Suprapubic skin (tissue), 4 donors: ENCODE measurements around the gene MAGI1. TPM values are rescaled to one million over a fixed set of nuclear protein-coding genes. Genes with fewer than 3 reads are reported as not detected.

Experiments used
- DNase-seq, 2 donors: peaks; one replicate each; pipeline ENCODE4 v3.0.0-alpha.2; 2019; ENCODE audit warnings: low spot score in 2 of 2
- H3K27ac ChIP-seq: fragments of 200-600 bp; sonication (generic); one replicate; pipeline ENCODE4 v1.5.1; 2019
- H3K27me3 ChIP-seq: fragments of 200-600 bp; sonication (generic); one replicate; pipeline ENCODE4 v1.5.1; 2019
- H3K36me3 ChIP-seq: fragments of 200-600 bp; sonication (generic); one replicate; pipeline ENCODE4 v1.5.1; 2019
- H3K4me1 ChIP-seq: fragments of 200-600 bp; sonication (generic); one replicate; pipeline ENCODE4 v1.5.1; 2019
- H3K4me3 ChIP-seq: fragments of 200-600 bp; sonication (generic); one replicate; pipeline ENCODE4 v1.5.1; 2019; ENCODE audit warnings: mild to moderate bottlenecking
- H3K9me3 ChIP-seq: fragments of 200-600 bp; sonication (generic); one replicate; pipeline ENCODE4 v1.5.1; 2019
- EP300 ChIP-seq: sonication (generic); formaldehyde crosslinking; IDR thresholded peaks from one replicate; pipeline ENCODE4 v1.6.1; 2017; ENCODE audit warnings: antibody characterized with exemption
- POLR2A ChIP-seq, 2 donors: fragments of 450-650 bp; IDR thresholded peaks; one replicate each; pipeline ENCODE4 v1.6.1; 2017; ENCODE audit warnings: antibody characterized with exemption in 2 of 2, mild to moderate bottlenecking in 2 of 2, moderate library complexity in 2 of 2
- POLR2AphosphoS5 ChIP-seq, 3 donors: sonication (generic); formaldehyde crosslinking; IDR thresholded peaks; one replicate each; pipeline ENCODE4 v1.6.1; 2017; ENCODE audit warnings: antibody characterized with exemption in 3 of 3
- WGBS: methylation state at CpG from one replicate; pipeline ENCODE4 v1.1.5; 2018; 5-methylcytosine and 5-hydroxymethylcytosine counted together
- total RNA-seq, 4 donors: library from RNA; depleted of rRNA; stranded (reverse); fragments of >200 nt; gene quantifications; one replicate each; pipeline ENCODE4 v1.1.0, GENCODE V29; 2016
- TF ChIP-seq, protein P1 (sequence below), 2 donors: fragments of 200-600 bp in 1 of 2; fragments of 450-650 bp in 1 of 2; sonication (generic) in 1 of 2; IDR thresholded peaks; one replicate each; pipeline ENCODE4 v1.5.1; 2016 to 2019; ENCODE audit warnings: antibody characterized with exemption in 2 of 2, mild to moderate bottlenecking in 1 of 2, moderate library complexity in 1 of 2

Gene MAGI1
- total RNA-seq, 4 donors from 2014 or later, result 37.9 to 71.5 (median 48.6) TPM

DNA sequence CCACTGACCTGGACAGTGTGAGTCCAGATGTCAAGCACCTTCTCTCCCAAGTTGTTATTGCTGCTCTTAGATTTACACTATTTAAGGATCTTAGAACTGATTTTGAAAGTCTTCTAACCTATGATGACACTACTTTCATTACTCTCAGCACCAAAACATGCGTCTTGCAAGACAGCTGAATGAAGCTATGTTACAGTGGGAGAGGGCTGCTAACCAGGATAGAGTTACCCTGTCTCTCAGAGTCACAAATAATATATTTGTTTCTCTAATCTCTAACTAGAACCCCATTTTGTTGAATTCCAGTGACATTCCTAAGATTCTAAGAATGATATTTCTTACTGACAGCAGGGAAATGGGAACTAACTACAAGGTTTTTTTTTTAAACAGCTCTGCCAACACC lies 455.5 kb downstream of the MAGI1 start:
- no peak for TF ChIP-seq EP300
- TF ChIP-seq, protein P1, sequence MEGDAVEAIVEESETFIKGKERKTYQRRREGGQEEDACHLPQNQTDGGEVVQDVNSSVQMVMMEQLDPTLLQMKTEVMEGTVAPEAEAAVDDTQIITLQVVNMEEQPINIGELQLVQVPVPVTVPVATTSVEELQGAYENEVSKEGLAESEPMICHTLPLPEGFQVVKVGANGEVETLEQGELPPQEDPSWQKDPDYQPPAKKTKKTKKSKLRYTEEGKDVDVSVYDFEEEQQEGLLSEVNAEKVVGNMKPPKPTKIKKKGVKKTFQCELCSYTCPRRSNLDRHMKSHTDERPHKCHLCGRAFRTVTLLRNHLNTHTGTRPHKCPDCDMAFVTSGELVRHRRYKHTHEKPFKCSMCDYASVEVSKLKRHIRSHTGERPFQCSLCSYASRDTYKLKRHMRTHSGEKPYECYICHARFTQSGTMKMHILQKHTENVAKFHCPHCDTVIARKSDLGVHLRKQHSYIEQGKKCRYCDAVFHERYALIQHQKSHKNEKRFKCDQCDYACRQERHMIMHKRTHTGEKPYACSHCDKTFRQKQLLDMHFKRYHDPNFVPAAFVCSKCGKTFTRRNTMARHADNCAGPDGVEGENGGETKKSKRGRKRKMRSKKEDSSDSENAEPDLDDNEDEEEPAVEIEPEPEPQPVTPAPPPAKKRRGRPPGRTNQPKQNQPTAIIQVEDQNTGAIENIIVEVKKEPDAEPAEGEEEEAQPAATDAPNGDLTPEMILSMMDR (IDR thresholded peaks at IDR 0.05), result no peak
- no peak for TF ChIP-seq POLR2AphosphoS5 (IDR thresholded peaks at IDR 0.05)
- TF ChIP-seq POLR2A (IDR thresholded peaks at IDR 0.05), result no peak
- no peaks in the 10 kb centered on the region for H3K9me3 ChIP-seq
- no peak overlapping the region for H3K27ac ChIP-seq
- 100% methylated on average over 1 of the region's 1 CpG for WGBS
- no peaks in the 10 kb centered on the region for H3K4me1 ChIP-seq
- no peaks in the 10 kb centered on the region for H3K36me3 ChIP-seq
- no peaks in the 10 kb centered on the region for H3K27me3 ChIP-seq
- DNase-seq, result no peak
- no peak overlapping the region for H3K4me3 ChIP-seq

DNA sequence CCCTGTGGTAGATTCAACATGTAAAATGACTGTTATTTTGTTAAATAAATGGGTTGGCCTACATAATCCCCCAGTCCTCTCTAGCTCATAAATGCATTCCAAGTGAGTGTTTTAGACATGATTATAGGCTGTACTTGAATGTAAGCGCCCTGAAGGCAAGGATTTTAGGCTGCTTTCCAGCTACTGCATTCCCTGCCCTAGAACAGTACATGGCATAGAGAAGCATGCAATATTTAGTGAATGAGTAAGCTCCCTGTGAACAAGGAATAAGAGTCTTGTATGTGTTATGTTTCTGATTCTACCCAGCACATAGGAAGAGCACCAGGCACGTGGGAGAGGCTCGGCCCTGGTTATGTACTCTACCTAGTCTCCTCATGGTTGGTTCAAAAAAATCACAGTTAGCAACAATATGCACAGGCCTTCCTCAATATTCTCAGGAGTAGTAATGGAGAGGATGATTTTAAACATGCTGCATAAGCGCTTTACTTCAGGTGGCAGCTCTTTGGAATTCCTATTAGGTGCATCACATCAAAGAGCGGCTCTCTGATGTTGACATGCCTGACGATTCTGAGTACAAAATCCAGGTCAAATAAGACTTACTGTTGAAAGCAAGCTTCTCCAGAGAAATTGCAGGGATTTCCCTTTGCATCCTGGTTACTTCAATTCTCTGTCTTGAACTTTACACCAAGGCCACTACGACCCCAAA lies 456.6 kb downstream of the MAGI1 start:
- Histone ChIP-seq H3K4me1 (no peaks in the 10 kb centered on the region), H3K9me3 (no peaks in the 10 kb centered on the region), H3K4me3 (no peak overlapping the region), H3K36me3 (no peaks in the 10 kb centered on the region), H3K27ac (no peak overlapping the region), H3K27me3 (no peaks in the 10 kb centered on the region)
- WGBS, result 56% methylated on average over 7 of the region's 7 CpGs
- TF ChIP-seq, protein P1 (IDR thresholded peaks at IDR 0.05), result no peak
- TF ChIP-seq POLR2A (IDR thresholded peaks at IDR 0.05) (no peak), POLR2AphosphoS5 (IDR thresholded peaks at IDR 0.05) (no peak), EP300 (no peak)
- DNase-seq, result no peak

DNA sequence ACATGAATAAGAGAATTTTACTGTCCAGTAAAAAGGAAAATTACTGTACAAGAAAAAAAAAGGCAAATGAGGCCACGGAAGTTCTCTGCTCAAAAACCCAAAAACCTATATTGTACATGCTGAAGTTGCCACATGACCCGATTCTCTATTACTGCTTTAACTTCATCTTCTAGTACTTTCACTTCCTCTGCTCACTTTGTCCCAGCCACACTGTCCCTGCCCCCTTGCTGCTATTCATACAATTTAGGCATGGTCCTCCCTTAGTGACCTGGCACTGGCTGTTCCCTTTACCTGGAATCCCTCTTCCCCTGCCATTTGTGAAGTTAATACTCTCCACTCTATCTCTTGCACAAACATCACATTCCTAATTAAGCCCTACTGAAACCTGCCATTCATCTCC lies 457.4 kb downstream of the MAGI1 start:
- no peak overlapping the region for H3K4me3 ChIP-seq
- DNase-seq, result no peak
- H3K4me1 ChIP-seq, result no peaks in the 10 kb centered on the region
- TF ChIP-seq POLR2A (IDR thresholded peaks at IDR 0.05) (no peak), EP300 (no peak), POLR2AphosphoS5 (IDR thresholded peaks at IDR 0.05) (no peak)
- TF ChIP-seq, protein P1 (IDR thresholded peaks at IDR 0.05), result no peak
- no peaks in the 10 kb centered on the region for H3K36me3 ChIP-seq
- H3K9me3 ChIP-seq, result no peaks in the 10 kb centered on the region
- no peak overlapping the region for H3K27ac ChIP-seq
- WGBS, result 83% methylated on average over 2 of the region's 2 CpGs
- no peaks in the 10 kb centered on the region for H3K27me3 ChIP-seq

DNA sequence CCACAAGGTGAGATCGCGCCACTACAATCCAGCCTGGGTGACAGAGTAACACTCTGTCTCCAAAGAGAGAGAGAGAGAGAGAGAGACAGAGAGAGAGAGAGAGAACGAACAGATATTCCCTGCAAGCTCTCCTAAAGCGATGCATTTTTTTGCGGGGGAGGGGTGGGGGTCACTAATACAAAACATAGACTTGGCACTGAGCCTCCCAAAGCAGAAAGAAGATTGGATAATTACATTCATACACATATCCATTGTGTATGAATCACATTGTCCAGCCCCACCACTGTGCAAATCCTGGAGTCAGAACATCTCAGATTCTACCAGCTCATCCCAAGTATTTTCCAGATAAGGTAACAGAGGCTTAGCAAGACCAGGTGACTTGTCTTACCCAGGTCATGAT lies 459.9 kb downstream of the MAGI1 start:
- 89% methylated on average over 5 of the region's 5 CpGs for WGBS
- no peak overlapping the region for H3K27ac ChIP-seq
- no peak overlapping the region for H3K4me3 ChIP-seq
- no peaks in the 10 kb centered on the region for H3K27me3 ChIP-seq
- H3K9me3 ChIP-seq, result no peaks in the 10 kb centered on the region
- TF ChIP-seq POLR2AphosphoS5 (IDR thresholded peaks at IDR 0.05) (no peak), EP300 (no peak), POLR2A (IDR thresholded peaks at IDR 0.05) (no peak)
- TF ChIP-seq, protein P1 (IDR thresholded peaks at IDR 0.05), result no peak
- no peak for DNase-seq
- H3K4me1 ChIP-seq, result no peaks in the 10 kb centered on the region
- H3K36me3 ChIP-seq, result no peaks in the 10 kb centered on the region

DNA sequence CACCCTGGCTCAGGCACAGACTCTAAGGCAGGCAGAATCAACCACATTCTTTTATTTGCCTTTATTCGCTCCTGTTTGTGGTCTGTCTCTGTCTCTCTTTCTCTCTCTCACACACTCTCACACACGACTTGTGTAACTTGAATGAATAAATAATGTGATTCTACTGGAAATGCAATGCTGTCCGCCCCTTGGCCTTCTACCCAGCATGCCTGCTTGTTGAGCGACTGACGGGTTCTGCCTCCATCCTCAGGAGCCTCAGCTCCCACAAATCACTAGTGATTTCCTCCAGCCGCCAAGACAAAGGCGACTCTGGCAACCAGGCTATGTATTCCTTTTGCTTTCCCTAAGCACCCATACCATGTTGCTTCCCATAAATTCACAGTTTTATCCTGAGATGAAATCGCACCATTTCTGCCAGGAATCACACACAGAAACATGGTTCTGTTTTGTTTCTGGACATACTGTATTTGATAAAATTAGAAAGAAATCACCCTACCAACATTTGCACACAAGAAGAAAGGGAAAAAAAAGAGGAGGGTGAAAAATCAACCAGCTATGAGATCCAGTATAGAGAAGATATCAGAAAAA lies 460.8 kb downstream of the MAGI1 start:
- no peaks in the 10 kb centered on the region for H3K9me3 ChIP-seq
- TF ChIP-seq EP300, result no peak
- TF ChIP-seq POLR2AphosphoS5 (IDR thresholded peaks at IDR 0.05), result no peak
- TF ChIP-seq, protein P1 (IDR thresholded peaks at IDR 0.05), result no peak
- TF ChIP-seq POLR2A (IDR thresholded peaks at IDR 0.05), result no peak
- WGBS, result 66% methylated on average over 8 of the region's 8 CpGs
- no peaks in the 10 kb centered on the region for H3K27me3 ChIP-seq
- H3K4me1 ChIP-seq, result no peaks in the 10 kb centered on the region
- no peak overlapping the region for H3K4me3 ChIP-seq
- no peaks in the 10 kb centered on the region for H3K36me3 ChIP-seq
- H3K27ac ChIP-seq, result no peak overlapping the region
- DNase-seq, result no peak
